Adrenal gland (tissue), 12 donors: Measurements from ENCODE around the gene LHFPL5. TPM values are rescaled to one million over a fixed set of nuclear protein-coding genes. Genes with fewer than 3 reads are reported as not detected.

Experiments used
- DNase-seq, 7 donors: peaks; one replicate each; pipeline ENCODE4 v3.0.0-alpha.2; 2019 to 2020
- H3K27ac ChIP-seq, 5 donors: fragments of 200-600 bp; sonication (generic) in 4 of 5; 1 replicate in 3 of 5; 2 replicates in 2 of 5; pipeline versions ENCODE4 v1.5.1 to v1.8.0; 2016 to 2020; ENCODE audit warnings: mild to moderate bottlenecking in 1 of 5
- H3K27me3 ChIP-seq: fragments of 200-600 bp; 2 replicates; pipeline ENCODE4 v1.8.0; 2021
- H3K36me3 ChIP-seq, 2 donors: fragments of 200-600 bp; replicated peaks in 1 of 2; 1 replicate in 1 of 2; 2 replicates in 1 of 2; pipeline versions ENCODE4 v1.5.1 to v1.8.0; 2018 to 2022
- H3K4me1 ChIP-seq, 2 donors: fragments of 200-600 bp; replicated peaks in 1 of 2; 1 replicate in 1 of 2; 2 replicates in 1 of 2; pipeline versions ENCODE4 v1.5.1 to v1.8.0; 2018 to 2021
- H3K4me3 ChIP-seq, 4 donors: fragments of 200-600 bp; sonication (generic) in 3 of 4; one replicate each; pipeline ENCODE4 v1.5.1; 2016 to 2018
- H3K9me3 ChIP-seq, 3 donors: fragments of 200-600 bp; sonication (generic) in 1 of 3; replicated peaks in 1 of 3; 1 replicate in 2 of 3; 2 replicates in 1 of 3; pipeline versions ENCODE4 v1.5.1 to v1.8.0; 2016 to 2021
- POLR2A ChIP-seq, 2 donors: fragments of 450-650 bp; IDR thresholded peaks; one replicate each; pipeline ENCODE4 v1.6.1; 2017; ENCODE audit warnings: antibody characterized with exemption in 2 of 2, mild to moderate bottlenecking in 2 of 2, moderate library complexity in 1 of 2
- WGBS, 4 donors: extraction: QIAGEN DNeasy Blood & Tissue Kit in 2 of 4; methylation state at CpG; one replicate each; pipeline versions ENCODE4 v1.1.5 to v1.1.7; 2013 to 2017; 5-methylcytosine and 5-hydroxymethylcytosine counted together
- intact Hi-C, 2 donors: fragments of 100-400 bp; cut with DNase I; formaldehyde crosslinking; loops; one replicate each; pipeline versions ENCODE4 v1.14.1 to v1.15.0; 2022 to 2023
- polyA plus RNA-seq, 3 donors: library from polyadenylated mRNA; stranded (reverse); fragments of 200-250 nt in 2 of 3; fragments of 350-450 nt in 1 of 3; fragmentation: Illumina TruSeq in 1 of 3; extraction: RNeasy Lipid Tissue Mini Kit (QIAGEN cat#74804) in 1 of 3; gene quantifications; one replicate each; pipeline ENCODE4 v1.2.3, GENCODE V29; 2013 to 2014
- total RNA-seq, 9 donors: library from RNA; depleted of rRNA in 4 of 9; stranded (reverse); fragments of >200 nt in 4 of 9; fragments of 120-200 nt in 1 of 9; fragmentation: NEBNext Ultra II Directional in 1 of 9; extraction: Animal tissue kit (Norgen Biotek cat#: 25700) in 1 of 9; gene quantifications; one replicate each; pipeline versions ENCODE4 v1.1.0 to v1.2.4, GENCODE V29; 2013 to 2023
- TF ChIP-seq, protein P1 (sequence below), 6 experiments: fragments of 450-650 bp in 4 of 6; fragments of 200-600 bp in 2 of 6; sonication (generic) in 1 of 6; IDR thresholded peaks; 1 replicate in 5 of 6; 2 replicates in 1 of 6; pipeline versions ENCODE4 v1.5.1 to v1.8.0; 2016 to 2021; ENCODE audit warnings: antibody characterized with exemption in 6 of 6, mild to moderate bottlenecking in 2 of 6, moderate library complexity in 1 of 6
- donor health status: healthy with polysubstance abuse.
- donor health status: Bipolar disorder and iron deficiency.
- donor health status: DM: yes; HTN: yes; CAD: no.
- donor health status: DM: no; HTN: no; CAD: no.
- donor health status: DM: no; HTN: no; CAD: no.
- donor health status: DM: yes; HTN: yes; CAD: no.

Gene LHFPL5
- total and polyA plus RNA-seq, 12 donors, result 0.06 to 0.14 (median 0.13) TPM; not detected in 9

GRCh38 chr6:35839019-35839418 is 33.9 kb downstream of the LHFPL5 start:
- Histone ChIP-seq H3K36me3 (peaks cover 0 to 7% of the 10 kb centered on the region in 2 donors), H3K9me3 (no peaks in the 10 kb centered on the region), H3K4me1 (no peaks in the 10 kb centered on the region), H3K4me3 (no peak overlapping the region), H3K27me3 (no peaks in the 10 kb centered on the region), H3K27ac (no peak overlapping the region)
- no peak for TF ChIP-seq POLR2A (IDR thresholded peaks at IDR 0.05)
- TF ChIP-seq, protein P1, sequence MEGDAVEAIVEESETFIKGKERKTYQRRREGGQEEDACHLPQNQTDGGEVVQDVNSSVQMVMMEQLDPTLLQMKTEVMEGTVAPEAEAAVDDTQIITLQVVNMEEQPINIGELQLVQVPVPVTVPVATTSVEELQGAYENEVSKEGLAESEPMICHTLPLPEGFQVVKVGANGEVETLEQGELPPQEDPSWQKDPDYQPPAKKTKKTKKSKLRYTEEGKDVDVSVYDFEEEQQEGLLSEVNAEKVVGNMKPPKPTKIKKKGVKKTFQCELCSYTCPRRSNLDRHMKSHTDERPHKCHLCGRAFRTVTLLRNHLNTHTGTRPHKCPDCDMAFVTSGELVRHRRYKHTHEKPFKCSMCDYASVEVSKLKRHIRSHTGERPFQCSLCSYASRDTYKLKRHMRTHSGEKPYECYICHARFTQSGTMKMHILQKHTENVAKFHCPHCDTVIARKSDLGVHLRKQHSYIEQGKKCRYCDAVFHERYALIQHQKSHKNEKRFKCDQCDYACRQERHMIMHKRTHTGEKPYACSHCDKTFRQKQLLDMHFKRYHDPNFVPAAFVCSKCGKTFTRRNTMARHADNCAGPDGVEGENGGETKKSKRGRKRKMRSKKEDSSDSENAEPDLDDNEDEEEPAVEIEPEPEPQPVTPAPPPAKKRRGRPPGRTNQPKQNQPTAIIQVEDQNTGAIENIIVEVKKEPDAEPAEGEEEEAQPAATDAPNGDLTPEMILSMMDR (IDR thresholded peaks at IDR 0.05), result no peak
- intact Hi-C loops, result no loop called here
- 57 to 100% (median 76%) methylated on average over 1 of the region's 1 CpG for WGBS, 4 donors
- DNase-seq, result no peak

- Histone ChIP-seq H3K4me1 (no peaks in the 10 kb centered on the region), H3K9me3 (no peaks in the 10 kb centered on the region), H3K27ac (no peak overlapping the region), H3K27me3 (no peaks in the 10 kb centered on the region), H3K36me3 (peaks cover 0 to 7% of the 10 kb centered on the region in 2 donors), H3K4me3 (no peak overlapping the region)
- intact Hi-C loops, result no loop called here
- 95 to 96% (median 95%) methylated on average over 3 of the region's 3 CpGs for WGBS, 4 donors
- TF ChIP-seq, protein P1 (IDR thresholded peaks at IDR 0.05), result no peak
- TF ChIP-seq POLR2A (IDR thresholded peaks at IDR 0.05), result no peak
- DNase-seq, result no peak
Measured at GRCh38 chr6:35842381-35842780, 37.2 kb downstream of the LHFPL5 start.

- no peak for DNase-seq
- no peaks in the 10 kb centered on the region for H3K4me1 ChIP-seq
- peaks cover 0 to 3% of the 10 kb centered on the region in 2 donors for H3K36me3 ChIP-seq
- intact Hi-C loops, result no loop called here
- H3K9me3 ChIP-seq, result peaks cover 0 to 5% (median 0%) of the 10 kb centered on the region in 3 donors
- no peak overlapping the region for H3K4me3 ChIP-seq
- no peaks in the 10 kb centered on the region for H3K27me3 ChIP-seq
- 79 to 95% (median 93%) methylated on average over 3 of the region's 3 CpGs for WGBS, 4 donors
- TF ChIP-seq, protein P1 (IDR thresholded peaks at IDR 0.05), result no peak
- no peak for TF ChIP-seq POLR2A (IDR thresholded peaks at IDR 0.05)
- no peak overlapping the region for H3K27ac ChIP-seq
Measured at GRCh38 chr6:35844290-35844689, 39.1 kb downstream of the LHFPL5 start.

- no peak for TF ChIP-seq POLR2A (IDR thresholded peaks at IDR 0.05)
- TF ChIP-seq, protein P1 (IDR thresholded peaks at IDR 0.05), result no peak
- 80 to 86% (median 85%) methylated on average over 2 of the region's 2 CpGs for WGBS, 4 donors
- intact Hi-C loops, result no loop called here
- Histone ChIP-seq H3K27me3 (no peaks in the 10 kb centered on the region), H3K9me3 (peaks cover 0 to 5% (median 0%) of the 10 kb centered on the region in 3 donors), H3K4me3 (no peak overlapping the region), H3K36me3 (no peaks in the 10 kb centered on the region), H3K4me1 (no peaks in the 10 kb centered on the region), H3K27ac (no peak overlapping the region)
- no peak for DNase-seq
Measured at GRCh38 chr6:35850208-35850607, 45.1 kb downstream of the LHFPL5 start.
